ENCODE results near the gene KYAT1.
"Not testable (repeated sequence)": the region's sequence is repeated elsewhere in the genome, so short reads cannot be mapped to it uniquely, and the experiment has no call there.

The KYAT1 gene

GRCh38 chr9:128885376-128885775 is 3.6 kb upstream of the KYAT1 start:
- DNase-seq (ENCODE audit: low spot score): no peak

GRCh38 chr9:128884164-128884563 is 2.4 kb upstream of the KYAT1 start:
- DNase-seq (ENCODE audit: low spot score): no peak

DNA sequence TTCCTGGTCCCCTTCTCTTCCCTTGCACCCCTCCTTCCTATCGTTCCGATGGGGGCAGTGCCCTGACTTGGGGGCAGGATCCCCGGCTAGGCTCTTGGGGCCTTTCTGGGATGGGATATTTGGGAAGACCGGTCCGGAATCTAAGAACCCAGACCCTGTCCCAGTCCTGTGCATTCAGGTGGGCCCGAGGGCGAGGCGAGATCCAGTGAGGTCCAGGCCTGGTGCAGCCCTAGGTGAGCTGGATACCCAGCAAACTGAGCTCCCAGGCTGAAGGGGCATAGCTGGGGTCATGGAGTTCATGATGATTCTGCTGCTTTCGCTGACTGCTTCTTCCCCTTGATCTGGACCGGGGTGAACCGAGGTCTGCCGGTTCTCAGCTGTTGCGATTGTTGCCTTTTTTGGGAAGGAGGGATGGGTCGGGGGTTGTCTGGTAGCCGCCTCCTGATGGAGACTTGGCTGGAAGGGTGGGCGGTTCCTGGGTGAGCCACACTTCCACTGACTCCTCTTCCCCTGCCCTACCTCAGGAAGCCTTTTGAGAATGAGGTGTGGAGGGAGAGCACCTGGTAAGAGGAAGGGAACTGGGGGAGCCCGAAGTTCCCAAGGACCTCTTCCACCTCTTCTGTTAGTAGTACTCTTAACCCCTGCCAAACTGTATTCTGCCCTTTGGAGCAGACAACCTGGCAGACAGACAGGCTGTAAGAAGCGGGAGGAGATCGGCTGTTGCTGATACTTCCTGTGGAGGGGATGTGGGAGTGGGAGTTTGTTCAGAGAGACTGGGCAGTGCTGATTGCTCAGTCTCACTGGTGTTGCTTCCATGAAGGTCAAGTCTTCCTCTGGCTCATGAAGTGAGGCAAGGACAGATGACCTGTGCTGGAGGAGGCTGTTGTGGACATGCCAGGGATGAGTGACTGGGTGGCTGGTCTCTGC is 1.2 kb upstream of the KYAT1 start:
- DNase-seq (ENCODE audit: low spot score): peak; percentile 47

DNA sequence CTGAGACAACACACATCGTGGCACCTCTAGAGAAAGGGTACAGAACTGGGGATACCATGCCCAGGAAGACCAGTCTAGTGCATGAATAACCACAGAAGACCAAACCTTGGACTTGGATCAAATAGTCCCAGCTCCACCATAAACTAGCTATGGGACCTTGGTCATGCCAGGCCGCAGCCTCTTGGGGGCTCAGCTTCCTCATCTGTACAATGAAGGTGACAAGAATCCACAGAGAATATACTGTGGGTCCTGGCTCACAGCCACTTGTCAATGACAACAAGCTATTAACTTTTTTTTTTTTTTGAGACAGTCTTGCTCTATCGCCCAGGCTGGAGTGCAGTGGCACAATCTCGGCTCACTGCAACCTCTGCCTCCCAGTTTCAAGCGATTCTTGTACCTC is 3.9 kb downstream of the KYAT1 start:
- no peak for DNase-seq (ENCODE audit: low spot score)

DNA sequence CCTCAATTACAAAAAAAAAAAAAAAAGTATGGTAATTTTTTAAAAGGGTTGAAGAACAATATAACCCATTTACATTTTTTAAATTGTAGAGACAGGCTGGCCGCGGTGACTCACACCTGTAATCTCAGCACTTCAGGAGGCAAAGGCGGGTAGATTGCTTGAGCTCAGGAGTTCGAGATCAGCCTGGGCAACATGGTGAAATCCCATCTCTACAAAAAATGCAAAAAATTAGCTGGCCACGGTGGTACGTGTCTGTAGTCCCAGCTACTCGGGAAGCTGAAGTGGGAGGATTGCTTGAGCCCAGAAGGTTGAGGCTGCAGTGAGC is 10.8 kb downstream of the KYAT1 start:
- DNase-seq (ENCODE audit: low spot score): not testable (repeated sequence)

DNA sequence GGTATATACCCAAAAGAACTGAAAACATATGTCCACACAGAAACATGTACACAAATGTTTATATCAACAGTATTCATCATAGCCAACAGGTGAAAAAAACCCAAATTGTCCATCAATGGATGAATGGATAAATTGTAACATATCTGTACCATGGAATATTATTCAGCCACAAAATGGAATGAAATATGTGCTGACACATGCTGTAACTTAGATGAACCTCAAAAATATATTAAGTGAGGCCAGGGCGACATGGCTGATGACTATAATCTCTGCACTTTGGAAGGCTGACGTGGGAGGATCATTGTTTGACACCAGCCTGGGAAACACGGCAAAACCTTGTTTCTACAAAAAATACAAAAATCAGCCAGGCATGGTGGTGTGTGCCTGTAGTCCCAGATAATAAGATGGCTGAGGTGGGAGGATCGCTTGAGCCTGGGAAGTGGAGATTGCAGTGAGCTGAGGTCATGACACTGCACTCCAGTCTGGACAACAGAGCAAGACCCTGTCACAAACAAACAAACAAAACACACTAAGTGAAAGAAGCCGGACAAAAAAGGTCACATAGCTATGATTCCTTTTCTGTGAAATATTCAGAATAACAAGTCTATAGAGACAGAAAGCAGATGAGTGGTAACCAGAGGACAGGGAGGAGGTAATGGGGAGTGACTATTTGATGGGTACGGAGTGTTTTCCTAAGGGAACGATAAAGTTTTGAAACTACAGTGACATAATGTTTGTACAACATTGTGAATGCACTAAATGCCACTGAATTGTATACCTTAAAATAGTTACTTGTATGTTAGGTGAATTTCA is 11.4 kb downstream of the KYAT1 start:
- DNase-seq (ENCODE audit: low spot score): no peak

DNA sequence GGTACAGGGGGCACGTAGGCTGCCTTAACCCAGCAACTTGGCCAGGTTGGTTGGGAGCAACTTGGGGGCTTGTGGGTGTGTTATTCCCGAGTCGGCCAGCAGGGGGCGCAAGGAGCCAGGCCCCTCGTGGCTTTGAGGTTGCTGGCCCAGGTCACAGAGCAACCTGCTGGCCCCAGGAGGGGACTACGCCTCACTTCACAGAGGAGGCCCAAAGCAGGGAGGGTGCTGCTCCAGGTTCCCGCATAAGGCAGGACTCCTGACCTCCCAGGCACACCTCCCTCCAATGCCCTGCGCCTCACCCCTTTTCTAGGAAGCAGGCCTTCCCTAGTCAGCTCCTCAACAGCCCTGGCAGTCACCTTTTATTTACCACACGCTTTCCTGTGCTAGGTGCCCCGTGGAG is 18.1 kb downstream of the KYAT1 start:
- DNase-seq (ENCODE audit: low spot score): peak; percentile 87

DNA sequence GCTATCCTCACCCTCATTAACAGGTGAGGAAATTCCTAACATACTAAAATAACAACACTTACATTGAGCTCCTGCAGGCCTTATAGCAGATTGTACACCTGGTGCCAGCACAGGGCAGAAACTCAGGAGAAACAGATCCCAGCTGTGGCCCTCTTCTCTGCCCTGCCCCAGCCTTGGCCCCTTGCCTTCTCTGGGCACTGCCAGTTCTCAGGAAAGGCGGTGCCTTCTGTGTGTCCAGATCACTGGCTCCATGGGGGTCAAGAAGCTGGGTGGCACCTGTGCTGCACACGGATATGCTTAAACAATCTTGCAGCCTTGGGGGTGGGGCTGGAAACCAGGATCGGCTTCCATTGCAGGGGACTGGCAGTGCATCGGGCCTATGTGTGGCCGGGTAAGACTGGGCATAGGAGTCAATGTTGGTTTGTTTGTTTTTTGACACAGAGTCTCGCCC is 19.3 kb downstream of the KYAT1 start:
- no peak for DNase-seq (ENCODE audit: low spot score)

DNA sequence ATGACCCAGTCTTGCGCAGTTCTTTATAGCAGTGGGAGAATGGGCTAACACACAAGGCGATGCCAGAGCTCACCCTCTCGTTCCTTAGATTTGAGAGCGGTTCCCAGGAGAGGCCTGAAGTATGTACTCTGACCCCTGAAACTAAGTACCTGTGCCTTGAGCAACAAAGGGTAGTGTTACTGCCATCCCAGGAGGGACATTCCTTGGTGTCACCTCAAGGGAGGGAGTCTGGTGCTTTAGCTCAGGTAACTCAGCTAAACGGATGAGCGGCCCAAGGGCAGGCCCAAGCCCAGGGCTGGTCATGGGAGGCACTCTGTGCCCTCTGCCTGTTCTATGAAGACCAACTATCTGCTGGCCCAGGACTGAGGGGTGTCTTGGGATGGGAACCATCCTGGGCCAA is 20.2 kb downstream of the KYAT1 start:
- DNase-seq (ENCODE audit: low spot score): no peak

DNA sequence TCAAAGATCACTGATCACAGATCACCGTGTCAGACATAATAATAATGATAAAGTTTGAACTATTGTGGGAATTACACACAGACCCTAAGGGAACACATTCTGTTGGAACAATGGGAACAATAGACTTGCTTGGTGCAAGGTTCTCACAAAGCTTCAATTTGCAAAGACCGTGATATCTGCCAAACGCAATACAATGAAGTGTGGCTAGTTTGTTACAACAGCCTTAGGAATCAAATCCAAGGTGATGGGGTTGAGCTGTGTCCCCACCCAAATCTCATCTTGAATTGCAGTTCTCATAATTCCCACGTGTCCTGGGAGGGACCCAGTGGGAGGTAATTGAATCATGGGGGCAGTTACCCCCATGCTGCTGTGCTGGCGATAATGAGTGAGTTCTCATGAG is 20.8 kb downstream of the KYAT1 start:
- DNase-seq (ENCODE audit: low spot score): no peak

DNA sequence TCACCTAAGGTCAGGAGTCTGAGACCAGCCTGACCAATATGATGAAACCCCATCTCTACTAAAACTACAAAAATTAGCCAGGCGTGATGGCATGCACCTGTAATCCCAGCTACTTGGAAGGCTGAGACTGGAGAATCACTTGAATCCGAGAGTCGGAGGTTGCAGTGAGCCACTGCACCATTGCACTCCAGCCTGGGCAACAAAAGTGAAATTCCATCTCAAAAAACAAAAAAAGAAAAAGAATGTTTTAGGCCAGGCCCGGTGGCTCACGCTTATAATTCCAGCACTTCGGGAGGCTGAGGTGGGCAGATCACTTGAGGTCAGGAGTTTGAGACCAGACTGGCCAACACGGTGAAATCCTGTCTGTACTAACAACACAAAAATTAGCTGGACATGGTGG is 23.3 kb downstream of the KYAT1 start:
- DNase-seq (ENCODE audit: low spot score): not testable (repeated sequence)

- DNase-seq (ENCODE audit: low spot score): not testable (repeated sequence)
Measured at GRCh38 chr9:128854454-128854853, 27.3 kb downstream of the KYAT1 start.

DNA sequence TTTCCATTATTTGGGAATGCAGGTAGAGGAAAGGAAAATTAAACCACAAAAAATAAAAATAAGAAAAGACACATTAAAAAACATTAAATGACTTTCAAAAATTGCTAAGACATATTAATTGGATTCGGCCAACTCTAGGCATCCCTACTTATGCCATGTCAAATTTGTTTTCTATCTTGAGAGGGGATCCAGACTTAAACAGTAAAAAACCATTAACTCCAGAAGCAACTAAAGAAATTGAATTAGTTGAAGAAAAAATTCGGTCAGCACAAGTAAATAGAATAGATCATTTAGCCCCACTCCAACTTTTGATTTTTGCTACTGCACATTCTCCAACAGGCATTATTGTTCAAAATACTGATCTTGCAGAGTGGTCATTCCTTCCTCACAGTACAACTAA is 29.1 kb downstream of the KYAT1 start:
- not testable (repeated sequence) for DNase-seq (ENCODE audit: low spot score)

DNA sequence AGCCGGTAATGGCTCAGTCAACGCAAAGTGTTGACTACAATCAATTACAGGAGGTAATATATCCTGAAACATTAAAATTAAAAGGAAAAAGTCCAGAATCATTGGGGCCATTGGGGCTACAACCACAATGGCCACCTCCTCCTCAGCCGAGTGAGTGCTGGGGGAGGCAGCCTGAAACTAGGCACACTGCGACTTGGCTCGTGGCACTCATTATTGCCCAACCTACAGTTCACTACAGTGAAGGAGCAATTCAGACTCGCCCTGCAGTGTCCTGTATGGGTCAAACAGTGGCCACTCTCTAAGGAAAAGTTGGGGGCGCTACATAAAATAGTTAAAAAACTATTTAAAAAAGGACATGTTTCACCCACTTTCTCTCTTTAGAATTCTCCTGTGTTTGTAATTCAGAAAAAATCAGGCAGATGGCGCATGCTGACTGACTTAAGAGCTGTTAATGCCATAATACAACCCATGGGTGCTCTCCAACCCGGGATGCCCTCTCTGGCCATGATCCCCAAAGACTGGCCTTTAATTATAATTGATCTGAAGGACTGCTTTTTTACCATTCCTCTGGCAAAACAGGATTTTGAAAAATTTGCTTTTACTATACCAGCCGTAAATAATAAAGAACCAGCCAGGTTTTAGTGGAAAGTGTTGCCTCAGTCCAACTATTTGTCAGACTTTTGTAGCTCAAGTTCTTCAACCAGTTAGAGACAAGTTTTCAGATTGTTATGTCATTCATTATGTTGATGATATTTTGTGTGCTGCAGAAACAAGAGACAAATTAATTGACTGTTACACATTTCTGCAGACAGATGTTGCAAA is 29.8 kb downstream of the KYAT1 start:
- DNase-seq (ENCODE audit: low spot score): not testable (repeated sequence)

GRCh38 chr9:128851024-128851423 is 30.7 kb downstream of the KYAT1 start:
- DNase-seq (ENCODE audit: low spot score): not testable (repeated sequence)

DNA sequence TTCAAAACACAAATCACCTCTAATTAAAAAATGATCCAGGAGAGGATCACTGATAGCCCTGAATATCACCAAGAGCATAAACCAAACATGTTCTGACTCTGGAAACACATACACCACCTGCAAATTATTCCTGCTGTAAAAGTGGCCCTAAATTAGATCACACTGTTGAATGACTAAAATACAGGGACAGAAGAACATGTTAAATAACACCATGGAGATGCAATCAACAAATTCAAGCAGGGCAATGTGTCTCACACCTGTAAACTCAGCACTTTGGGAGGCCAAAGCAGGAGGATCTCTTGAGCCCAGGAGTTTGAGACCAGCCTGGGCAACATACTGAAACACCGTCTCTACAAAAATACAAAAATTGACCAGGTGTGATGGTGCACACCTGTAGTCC is 33.9 kb downstream of the KYAT1 start:
- no peak for DNase-seq (ENCODE audit: low spot score)

- peak; percentile 2 for DNase-seq (ENCODE audit: low spot score)
Measured at GRCh38 chr9:128846680-128847030, 35.1 kb downstream of the KYAT1 start.

- peak; percentile 32 for DNase-seq (ENCODE audit: low spot score)
Measured at GRCh38 chr9:128845186-128845931, 36.4 kb downstream of the KYAT1 start.

GRCh38 chr9:128843171-128843570 is 38.6 kb downstream of the KYAT1 start:
- peak; percentile 4 for DNase-seq (ENCODE audit: low spot score)

DNA sequence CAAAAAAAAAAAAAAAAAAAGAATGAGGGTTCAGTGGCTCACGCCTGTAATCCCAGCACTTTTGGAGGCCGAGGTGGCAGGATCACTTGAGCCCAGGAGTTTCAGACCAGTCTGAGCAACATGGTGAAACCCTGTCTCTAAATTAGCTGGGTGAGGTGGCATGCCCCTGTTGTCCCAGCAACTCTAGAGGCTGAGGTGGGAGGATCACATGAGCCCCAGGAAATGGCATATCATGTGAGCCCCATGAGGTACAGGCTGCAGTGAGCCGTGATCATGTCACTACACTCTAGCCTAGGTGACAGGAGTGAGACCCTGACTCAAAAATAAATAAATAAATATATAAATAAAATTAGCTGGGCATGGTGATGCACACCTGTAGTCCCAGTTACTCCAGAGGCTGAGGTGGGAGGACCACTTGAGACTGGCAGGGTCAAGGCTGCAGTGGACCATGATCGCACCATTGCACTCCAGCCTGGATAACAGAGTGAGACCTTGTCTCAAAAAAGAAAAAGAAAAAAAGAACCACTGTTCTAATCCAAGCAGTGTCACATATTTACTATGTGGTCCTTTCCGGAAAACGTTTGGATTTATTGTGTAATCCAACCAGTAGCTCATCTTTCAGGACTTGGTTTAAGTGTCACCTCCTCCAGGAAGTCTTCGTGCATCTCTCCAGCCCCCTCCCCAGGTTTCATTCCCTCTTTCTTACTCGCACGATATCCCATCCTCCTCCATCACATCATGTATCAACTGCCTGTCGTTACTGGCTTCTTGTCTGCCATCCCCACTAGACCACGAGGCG is 39.9 kb downstream of the KYAT1 start:
- no peak for DNase-seq (ENCODE audit: low spot score)

- DNase-seq (ENCODE audit: low spot score): no peak
Measured at GRCh38 chr9:128840524-128840923, 41.2 kb downstream of the KYAT1 start.

All from HuH-7 (cell line).